Measurements from ENCODE around the gene TMEM53. TPM values are rescaled to one million over a fixed set of nuclear protein-coding genes. Genes with fewer than 3 reads are reported as not detected.

TMEM53 gene
- total RNA-seq, 2 donors from 2014 or later: 10.2 to 10.8 TPM

GRCh38 chr1:44624268-44624901 is 49.9 kb downstream of the TMEM53 start:
- Histone ChIP-seq H3K27ac (ENCODE audit: low read depth, low read length) (no peak overlapping the region), H3K36me3 (ENCODE audit: control insufficient read depth, insufficient read depth, low read length) (no peaks in the 10 kb centered on the region), H3K9me3 (ENCODE audit: control insufficient read depth, low read length) (no peaks in the 10 kb centered on the region), H3K9ac (ENCODE audit: extremely low read depth, low read length, poor library complexity, severe bottlenecking) (no peak overlapping the region), H3K4me1 (ENCODE audit: control insufficient read depth, insufficient read depth, low read length) (no peaks in the 10 kb centered on the region), H3K27me3 (ENCODE audit: control insufficient read depth, insufficient read depth, low read length, poor library complexity, severe bottlenecking) (no peaks in the 10 kb centered on the region), H3K4me3 (ENCODE audit: low read length) (no peak overlapping the region)
- Mint-ChIP-seq H3K27me3 (ENCODE audit: insufficient read depth) (peaks cover 11% of the 10 kb centered on the region), H3K9me3 (no peaks in the 10 kb centered on the region), H3K4me3 (no peak overlapping the region), H3K4me1 (peaks cover 11% of the 10 kb centered on the region), H3K36me3 (ENCODE audit: low read depth) (no peaks in the 10 kb centered on the region), H3K27ac (no peak overlapping the region)
- no peak for DNase-seq
- 87 to 96% methylated on average over 9 to 12 of the region's 12 CpGs for WGBS, 2 experiments (ENCODE audit: insufficient coverage in 1 of 2, insufficient read length in 1 of 2)
- TF ChIP-seq, protein P1, sequence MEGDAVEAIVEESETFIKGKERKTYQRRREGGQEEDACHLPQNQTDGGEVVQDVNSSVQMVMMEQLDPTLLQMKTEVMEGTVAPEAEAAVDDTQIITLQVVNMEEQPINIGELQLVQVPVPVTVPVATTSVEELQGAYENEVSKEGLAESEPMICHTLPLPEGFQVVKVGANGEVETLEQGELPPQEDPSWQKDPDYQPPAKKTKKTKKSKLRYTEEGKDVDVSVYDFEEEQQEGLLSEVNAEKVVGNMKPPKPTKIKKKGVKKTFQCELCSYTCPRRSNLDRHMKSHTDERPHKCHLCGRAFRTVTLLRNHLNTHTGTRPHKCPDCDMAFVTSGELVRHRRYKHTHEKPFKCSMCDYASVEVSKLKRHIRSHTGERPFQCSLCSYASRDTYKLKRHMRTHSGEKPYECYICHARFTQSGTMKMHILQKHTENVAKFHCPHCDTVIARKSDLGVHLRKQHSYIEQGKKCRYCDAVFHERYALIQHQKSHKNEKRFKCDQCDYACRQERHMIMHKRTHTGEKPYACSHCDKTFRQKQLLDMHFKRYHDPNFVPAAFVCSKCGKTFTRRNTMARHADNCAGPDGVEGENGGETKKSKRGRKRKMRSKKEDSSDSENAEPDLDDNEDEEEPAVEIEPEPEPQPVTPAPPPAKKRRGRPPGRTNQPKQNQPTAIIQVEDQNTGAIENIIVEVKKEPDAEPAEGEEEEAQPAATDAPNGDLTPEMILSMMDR (conservative IDR thresholded peaks at IDR 0.05): no peak

- no peak overlapping the region for H3K4me3 ChIP-seq (ENCODE audit: low read length)
- Mint-ChIP-seq H3K4me3 (no peak overlapping the region), H3K9me3 (no peaks in the 10 kb centered on the region), H3K4me1 (peaks cover 24% of the 10 kb centered on the region), H3K27me3 (ENCODE audit: insufficient read depth) (peaks cover 35% of the 10 kb centered on the region), H3K27ac (no peak overlapping the region), H3K36me3 (ENCODE audit: low read depth) (no peaks in the 10 kb centered on the region)
- H3K36me3 ChIP-seq (ENCODE audit: control insufficient read depth, insufficient read depth, low read length): no peaks in the 10 kb centered on the region
- peak overlapping the region; percentile 8 for H3K27ac ChIP-seq (ENCODE audit: low read depth, low read length)
- no peaks in the 10 kb centered on the region for H3K4me1 ChIP-seq (ENCODE audit: control insufficient read depth, insufficient read depth, low read length)
- H3K27me3 ChIP-seq (ENCODE audit: control insufficient read depth, insufficient read depth, low read length, poor library complexity, severe bottlenecking): peaks cover 17% of the 10 kb centered on the region
- 90 to 92% methylated on average over 6 to 15 of the region's 15 CpGs for WGBS, 2 experiments (ENCODE audit: insufficient coverage in 1 of 2, insufficient read length in 1 of 2)
- H3K9ac ChIP-seq (ENCODE audit: extremely low read depth, low read length, poor library complexity, severe bottlenecking): no peak overlapping the region
- TF ChIP-seq, protein P1 (conservative IDR thresholded peaks at IDR 0.05): no peak
- no peaks in the 10 kb centered on the region for H3K9me3 ChIP-seq (ENCODE audit: control insufficient read depth, low read length)
- no peak for DNase-seq
These were observed 52.4 kb downstream of the TMEM53 start for GRCh38 chr1:44621841-44622286.

DNA sequence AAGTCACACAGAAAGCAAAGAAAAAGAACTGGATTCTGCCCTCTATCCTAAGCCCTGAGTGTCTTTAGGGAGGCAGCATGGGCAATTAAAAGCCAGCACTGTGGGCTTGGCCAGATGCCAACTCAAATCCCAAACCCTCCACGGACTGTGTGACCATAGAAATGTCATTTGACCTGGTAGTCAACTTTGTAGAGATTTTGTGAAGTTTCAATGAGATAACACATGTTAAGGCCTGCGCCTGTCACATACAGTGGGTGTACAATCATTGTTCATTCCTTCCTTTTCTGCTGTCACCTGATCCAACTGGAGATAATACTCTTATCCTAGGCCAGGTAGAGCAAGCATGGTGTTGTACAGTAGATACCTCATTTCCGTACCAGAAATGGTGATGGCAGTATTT is 54.2 kb downstream of the TMEM53 start:
- Histone ChIP-seq H3K36me3 (ENCODE audit: control insufficient read depth, insufficient read depth, low read length) (no peaks in the 10 kb centered on the region), H3K4me3 (ENCODE audit: low read length) (no peak overlapping the region), H3K27me3 (ENCODE audit: control insufficient read depth, insufficient read depth, low read length, poor library complexity, severe bottlenecking) (peaks cover 35% of the 10 kb centered on the region), H3K9ac (ENCODE audit: extremely low read depth, low read length, poor library complexity, severe bottlenecking) (no peak overlapping the region), H3K4me1 (ENCODE audit: control insufficient read depth, insufficient read depth, low read length) (no peaks in the 10 kb centered on the region), H3K27ac (ENCODE audit: low read depth, low read length) (no peak overlapping the region), H3K9me3 (ENCODE audit: control insufficient read depth, low read length) (no peaks in the 10 kb centered on the region)
- Mint-ChIP-seq H3K27me3 (ENCODE audit: insufficient read depth) (peaks cover 50% of the 10 kb centered on the region), H3K27ac (no peak overlapping the region), H3K4me1 (peaks cover 26% of the 10 kb centered on the region), H3K4me3 (no peak overlapping the region), H3K9me3 (no peaks in the 10 kb centered on the region), H3K36me3 (ENCODE audit: low read depth) (no peaks in the 10 kb centered on the region)
- WGBS, 2 experiments (ENCODE audit: insufficient coverage in 1 of 2, insufficient read length in 1 of 2): 85 to 97% methylated on average over 2 to 3 of the region's 3 CpGs
- TF ChIP-seq, protein P1 (conservative IDR thresholded peaks at IDR 0.05): no peak
- no peak for DNase-seq
